GM20431 (cell line): Measurements from ENCODE around the gene ZNF512B.
"Not testable (repeated sequence)": the region's sequence is repeated elsewhere in the genome, so short reads cannot be mapped to it uniquely, and the experiment has no call there.

Experiments used
- in situ Hi-C: fragments of 300-500 bp; cut with MseI, MboI; formaldehyde crosslinking; loops from one replicate; pipeline ENCODE4 v1.15.0; 2020; ENCODE audit warnings: low sequenced_read_pairs; ENCODE audit not compliant: unreplicated experiment

ZNF512B gene

DNA sequence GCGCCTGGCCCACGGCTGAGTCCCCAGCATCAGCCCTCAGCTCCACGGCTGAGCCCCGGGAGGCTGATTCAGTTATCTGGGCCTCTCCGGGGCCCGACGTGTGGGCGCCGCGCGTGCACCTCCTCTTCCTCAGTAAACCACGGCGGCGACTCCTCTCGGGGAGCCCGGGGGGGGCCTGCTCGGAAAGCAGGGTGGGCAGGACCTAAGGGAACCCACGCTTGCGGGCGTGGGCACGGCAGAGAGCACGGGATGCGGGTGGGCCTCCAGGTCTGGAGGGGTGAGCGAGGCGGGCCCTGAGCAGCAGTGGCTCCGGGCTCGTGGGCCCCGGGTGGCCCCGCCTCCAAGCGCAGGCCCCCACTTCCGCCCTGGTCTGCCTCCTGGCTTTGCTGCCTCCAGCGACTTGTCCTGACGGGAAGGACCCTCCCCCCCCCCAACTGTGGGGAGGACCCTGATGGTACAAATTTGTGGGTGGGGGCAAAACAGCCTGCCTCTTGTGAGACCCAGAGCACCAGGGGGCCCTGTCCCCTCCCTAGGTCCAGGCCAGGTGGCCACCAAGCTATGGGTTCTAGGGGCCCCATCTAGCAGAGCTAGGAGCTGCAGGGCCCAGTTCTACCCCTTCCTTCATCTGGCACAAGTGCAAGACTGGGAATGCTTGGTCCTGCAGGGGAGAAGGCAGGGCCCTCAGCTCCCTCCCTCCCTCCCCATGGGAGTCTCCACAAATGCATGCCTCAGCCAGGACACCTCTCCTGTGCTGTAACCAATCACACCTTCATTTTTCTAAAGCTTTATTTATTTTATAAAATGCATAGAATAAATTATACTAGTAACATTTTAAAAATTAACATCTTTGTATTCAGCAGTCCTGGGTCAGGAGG is 30.4 kb downstream of the ZNF512B start:
- in situ Hi-C loops = no loop called here

DNA sequence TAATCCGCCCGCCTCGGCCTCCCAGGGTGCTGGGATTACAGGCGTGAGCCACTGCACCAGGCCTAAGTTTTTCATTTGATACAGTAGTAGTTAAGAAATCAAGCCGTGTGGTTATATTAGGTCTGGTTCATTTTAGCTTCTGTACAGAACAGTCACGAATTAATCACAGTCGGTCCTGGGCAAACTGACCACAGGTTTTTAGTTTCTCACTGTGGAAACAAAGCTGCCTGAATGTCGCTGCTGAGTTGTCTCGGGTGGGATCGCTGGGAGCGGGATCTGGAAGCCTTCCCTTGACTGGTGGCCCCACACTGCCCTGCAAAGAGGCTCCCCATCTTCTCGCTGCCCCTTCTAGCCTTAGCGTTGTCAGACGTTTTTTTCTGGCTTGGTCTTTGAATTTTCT is 32.1 kb downstream of the ZNF512B start:
- in situ Hi-C loops = no loop called here

DNA sequence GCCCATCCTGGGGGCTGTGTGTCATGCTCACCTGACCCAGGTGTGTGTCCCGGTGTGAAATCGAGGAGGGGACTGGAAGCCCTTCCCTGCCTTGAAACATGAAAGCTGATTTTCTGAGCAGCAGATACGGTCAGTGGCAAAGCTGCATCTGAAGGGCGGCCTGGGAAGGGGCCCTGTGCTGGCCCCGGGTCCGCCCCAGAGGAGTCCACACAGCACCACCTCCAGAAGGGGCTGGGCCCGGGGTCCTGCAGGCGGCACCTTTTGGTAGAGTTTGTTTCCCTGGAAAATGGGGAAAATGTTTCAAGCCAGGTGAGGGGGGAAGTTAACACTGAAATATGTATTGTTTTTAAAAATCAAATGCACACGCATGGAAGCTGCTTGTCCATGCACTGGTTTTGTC is 34.3 kb downstream of the ZNF512B start:
- in situ Hi-C loops = no loop called here

DNA sequence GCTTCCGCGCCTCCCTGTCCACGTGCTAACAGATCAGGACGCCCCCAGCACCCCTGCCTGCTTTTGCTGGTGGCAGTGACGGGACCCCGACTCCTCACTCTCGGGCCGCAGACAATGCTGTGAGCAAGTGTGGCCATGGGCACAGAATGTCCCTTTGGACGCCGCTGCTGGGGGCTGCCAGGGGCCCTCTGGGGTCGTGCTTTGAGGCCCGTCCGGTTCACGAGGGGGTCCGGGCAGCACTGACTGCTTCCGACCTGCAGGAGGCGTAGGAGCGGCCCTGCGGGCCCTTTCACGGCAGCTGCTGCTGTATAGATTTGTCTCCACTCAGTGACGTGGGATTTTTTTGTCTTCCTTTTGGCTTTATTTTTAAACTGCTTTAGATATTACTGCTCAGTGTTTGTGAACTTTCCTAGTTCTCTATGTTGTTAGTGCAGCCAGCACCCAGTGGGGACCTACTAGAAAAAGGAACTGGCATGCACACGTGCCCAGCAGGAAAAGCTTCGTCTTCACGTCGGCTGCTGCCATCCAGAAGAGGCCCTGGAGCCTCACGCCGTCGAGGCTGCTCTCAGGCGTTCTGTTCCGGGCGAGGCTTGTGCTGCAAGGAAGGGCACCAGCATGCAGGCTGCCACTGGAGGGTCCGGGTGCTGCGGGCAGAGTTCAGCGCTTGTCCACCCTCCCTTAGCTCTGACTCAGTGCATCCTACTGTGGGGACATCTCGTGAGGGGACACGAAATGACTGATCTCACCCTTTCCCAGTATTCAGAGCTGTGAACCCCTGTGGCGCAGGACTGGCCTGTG is 35.3 kb downstream of the ZNF512B start:
- in situ Hi-C loops = no loop called here

DNA sequence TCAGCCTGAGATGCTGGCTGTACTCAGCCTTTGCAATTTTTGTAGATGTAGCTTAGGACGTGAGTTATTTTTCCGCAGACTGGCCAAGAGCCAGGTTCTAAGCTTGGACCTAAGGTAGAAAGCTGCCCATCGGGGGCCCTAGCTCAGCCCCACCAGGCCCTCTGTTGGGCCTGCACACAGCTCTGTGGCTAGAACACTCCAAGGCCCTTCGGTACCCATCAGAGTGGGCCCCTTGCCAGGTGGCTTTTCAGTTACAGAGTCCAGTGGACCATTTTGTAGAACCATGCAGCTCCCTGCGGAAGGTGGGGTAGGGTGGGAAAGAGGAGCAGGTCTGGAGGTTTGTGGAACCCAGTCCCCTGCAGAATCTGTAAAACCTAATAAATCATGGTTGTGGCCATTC is 36.1 kb downstream of the ZNF512B start:
- in situ Hi-C loops = no loop called here

DNA sequence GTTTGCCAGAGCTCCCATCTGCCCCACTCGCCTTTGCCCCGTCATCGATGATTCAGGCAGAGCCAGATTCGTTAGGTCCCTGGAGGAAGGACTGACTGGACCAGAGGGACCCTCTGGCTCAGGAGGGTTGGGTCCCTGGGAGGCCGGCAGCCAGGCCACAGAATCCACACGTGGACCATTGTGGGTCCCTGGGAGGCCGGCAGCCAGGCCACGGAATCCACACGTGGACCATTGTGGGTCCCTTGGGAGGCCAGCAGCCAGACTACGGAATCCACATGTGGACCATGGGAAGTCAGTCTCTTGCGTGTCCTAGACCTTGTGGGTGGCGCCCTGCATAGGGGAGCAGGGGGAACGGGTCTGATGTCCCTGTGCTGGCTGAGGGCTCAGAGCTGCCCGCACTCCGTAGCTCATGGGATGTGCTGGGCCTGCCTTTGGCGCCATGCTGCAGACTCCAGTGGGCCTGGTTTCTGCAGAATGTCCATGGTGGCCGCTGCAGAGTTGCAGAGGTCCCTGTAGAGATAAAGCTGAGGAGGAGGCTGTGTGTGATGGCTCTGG is 37.0 kb downstream of the ZNF512B start:
- in situ Hi-C loops = no loop called here

DNA sequence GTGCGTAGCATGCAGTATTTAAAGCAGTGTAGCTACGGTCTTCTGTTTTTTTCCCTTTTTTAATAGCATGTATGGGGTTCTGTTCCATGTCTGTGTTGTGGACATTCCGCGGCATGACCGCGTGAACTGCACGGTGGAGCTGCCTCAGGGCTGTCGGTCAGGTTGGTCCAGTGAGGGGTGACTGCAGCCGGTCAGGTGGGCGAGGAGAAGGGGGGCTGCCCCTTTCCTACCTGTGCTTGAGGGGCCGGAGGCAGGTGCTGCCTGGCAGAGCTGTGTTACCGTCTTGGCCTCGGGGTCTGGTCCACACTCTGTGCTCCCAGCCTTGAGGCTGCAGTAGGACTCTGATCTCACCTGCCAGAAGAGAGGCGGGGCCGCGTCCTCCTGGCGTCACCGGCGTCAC is 38.0 kb downstream of the ZNF512B start:
- in situ Hi-C loops = no loop called here

DNA sequence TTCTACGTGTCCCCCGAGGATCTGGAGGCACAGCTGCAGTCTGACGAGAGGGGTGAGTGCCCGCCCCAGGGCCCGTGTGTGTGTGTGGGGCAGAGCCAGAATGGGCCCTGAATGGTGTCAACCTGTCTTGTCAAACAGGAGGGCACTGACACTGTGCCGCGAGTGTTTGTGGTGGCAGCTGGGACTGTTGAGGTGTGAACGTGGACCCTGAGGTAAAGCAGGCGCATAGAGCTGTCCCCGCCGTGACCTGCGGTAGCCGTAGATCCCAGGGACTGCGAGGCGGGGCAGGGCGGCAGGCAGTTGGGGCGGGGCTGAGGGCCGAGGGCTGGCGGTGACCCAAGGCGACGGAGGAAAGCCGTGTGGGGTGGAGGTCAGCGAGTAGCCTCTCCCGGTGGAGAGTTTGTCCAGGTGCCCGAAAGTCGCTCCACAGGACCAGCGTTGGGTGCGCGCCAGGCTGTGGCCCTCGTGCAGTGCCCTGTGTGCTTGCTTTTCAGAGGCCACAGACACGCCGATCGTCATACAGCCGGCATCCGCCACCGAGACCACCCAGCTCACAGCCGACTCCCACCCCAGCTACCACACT is 38.7 kb downstream of the ZNF512B start:
- in situ Hi-C loops = no loop called here

DNA sequence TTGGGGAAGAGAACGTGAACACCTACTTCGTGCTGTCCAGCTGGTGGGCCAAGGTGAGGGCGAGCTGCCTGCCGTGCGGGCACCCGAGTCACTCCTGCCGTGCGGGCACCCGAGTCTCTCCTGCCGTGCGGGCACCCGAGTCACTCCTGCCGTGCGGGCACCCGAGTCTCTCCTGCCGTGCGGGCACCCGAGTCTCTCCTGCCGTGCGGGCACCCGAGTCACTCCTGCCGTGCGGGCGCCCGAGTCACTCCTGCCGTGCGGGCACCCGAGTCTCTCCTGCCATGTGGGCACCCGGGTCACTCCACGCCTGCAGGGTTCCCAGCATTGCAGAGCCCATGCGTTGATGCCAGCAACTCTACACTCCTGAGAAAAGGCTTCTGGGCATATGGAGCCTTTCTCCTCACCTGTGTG is 40.3 kb downstream of the ZNF512B start:
- in situ Hi-C loops = not testable (repeated sequence)

DNA sequence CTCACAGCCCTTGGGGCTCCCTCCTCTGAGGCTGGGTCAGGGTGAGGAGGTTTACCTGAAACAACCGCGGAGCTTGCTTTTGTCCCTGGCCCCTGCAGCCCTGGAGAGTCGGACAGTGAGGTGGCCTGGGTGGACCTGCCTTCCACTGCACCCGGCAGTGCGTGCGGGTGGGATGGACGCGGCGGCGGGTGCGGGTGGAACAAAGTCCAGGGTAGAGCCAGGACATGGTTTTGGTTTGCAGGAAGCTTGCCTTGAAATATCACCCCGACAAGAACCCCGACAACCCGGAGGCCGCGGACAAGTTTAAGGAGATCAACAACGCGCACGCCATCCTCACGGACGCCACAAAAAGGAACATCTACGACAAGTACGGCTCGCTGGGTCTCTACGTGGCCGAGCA is 40.7 kb downstream of the ZNF512B start:
- in situ Hi-C loops = no loop called here

DNA sequence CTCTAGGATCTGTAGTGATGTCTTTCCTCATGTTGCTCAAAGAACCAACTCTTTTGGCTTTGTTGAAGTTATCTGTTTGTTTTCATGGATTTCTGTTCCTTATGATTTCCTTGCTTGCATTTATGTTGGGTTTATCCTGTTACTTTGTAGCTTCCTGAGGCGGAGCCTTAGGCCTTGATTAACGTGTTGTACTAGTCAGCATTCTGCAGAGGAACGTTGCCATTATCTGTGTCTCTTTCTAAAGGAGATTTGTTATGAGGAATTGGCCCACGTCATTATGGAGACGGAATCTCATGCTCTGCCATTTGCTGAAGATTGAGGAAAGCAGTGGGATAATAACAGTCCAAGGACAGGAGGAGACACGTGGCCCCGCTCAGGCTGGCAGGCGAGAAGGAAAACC is 43.4 kb downstream of the ZNF512B start:
- in situ Hi-C loops = no loop called here

DNA sequence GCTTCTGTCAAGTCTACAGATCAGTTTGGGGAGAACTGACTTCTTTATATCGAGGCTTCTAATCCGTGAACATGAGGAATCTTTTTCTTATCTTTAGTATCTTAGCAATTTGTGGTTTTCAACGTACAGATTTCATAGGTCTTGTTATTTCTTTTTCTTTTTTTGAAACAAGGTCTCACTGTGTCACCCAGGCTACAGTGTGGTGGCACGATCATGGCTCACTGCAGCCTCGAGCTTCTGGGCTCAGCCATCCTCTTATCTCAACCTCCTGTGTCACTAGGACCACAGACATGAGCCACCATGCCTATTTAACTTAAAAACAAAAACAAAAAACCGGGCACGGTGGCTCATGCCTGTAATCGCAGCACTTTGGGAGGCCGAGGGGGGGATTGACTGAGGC is 45.5 kb downstream of the ZNF512B start:
- in situ Hi-C loops = no loop called here

DNA sequence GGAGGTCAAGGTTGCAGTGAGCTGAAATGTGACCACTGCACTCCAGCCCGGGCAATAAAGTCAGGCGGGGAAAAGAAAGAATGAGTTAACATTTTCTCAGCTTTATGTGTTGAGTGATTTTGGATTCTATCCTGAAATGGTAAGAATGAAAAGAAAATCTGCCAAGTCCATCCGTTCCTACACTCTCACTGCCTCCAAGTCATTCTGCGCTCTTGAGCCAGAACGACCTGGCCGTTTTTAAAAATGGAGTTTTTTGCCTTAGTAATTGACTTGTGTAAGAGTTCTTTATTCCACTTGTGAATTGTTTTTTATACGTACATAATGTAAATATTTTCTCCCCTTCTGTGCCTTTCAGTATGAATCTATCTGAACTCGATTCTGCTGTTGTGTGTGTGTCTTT is 46.1 kb downstream of the ZNF512B start:
- in situ Hi-C loops = no loop called here

DNA sequence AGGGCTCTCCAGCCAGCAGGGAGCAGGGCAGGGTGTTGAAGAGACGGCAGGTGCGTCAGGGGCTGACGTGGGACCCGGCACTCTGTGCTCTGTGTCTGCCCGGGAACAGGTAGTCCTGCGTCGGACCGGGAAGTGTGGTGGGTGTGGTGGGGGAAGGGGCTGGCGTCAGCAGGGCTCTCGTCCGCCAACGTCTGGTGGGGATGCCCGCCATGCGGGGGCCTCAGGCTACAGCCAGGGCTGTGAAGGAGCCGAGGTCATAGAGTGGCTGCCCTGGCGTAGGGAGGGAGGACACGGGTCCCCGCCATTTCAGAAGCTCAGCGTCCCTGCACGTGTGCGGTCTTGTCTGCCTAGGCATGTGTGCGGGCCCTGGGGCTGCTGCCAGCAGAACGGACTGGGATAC is 49.5 kb downstream of the ZNF512B start:
- in situ Hi-C loops = no loop called here

DNA sequence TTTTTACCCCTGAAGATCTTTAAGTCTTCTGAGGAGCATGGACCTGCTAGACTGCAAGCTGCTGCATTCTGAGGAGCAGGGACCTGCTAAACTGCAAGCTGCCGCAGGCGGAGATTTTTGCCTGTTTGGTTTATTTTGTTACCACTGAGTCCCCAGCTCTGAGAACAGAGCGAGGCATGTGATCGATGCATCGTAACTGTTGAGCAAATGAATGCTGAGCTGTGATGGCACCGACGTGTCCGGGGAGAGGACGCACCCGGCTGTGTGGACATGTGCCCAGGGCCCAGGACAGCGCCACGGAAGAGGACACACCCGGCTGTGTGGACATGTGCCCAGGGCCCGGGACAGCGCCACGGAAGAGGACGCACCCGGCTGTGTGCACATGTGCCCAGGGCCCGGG is 50.6 kb downstream of the ZNF512B start:
- in situ Hi-C loops = no loop called here

DNA sequence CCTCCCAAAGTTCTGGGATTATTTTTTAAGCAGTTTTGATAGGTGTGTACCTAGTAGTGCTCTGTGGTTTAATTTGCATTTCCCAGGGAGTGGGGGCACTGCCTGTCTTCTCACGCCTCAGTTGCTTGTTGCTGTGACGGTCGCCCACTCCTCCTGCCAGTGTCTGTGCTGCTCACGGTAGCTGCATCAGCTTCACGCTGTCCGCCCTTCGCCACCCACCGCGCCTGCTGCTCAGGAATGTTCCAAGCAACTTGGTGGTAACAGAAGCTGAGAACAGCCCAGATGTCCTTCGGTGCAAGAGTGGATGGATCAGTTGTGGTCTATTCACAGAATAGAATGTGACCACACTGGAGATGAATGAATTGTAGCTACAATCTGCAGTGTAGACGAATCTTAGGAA is 51.9 kb downstream of the ZNF512B start:
- in situ Hi-C loops = no loop called here

DNA sequence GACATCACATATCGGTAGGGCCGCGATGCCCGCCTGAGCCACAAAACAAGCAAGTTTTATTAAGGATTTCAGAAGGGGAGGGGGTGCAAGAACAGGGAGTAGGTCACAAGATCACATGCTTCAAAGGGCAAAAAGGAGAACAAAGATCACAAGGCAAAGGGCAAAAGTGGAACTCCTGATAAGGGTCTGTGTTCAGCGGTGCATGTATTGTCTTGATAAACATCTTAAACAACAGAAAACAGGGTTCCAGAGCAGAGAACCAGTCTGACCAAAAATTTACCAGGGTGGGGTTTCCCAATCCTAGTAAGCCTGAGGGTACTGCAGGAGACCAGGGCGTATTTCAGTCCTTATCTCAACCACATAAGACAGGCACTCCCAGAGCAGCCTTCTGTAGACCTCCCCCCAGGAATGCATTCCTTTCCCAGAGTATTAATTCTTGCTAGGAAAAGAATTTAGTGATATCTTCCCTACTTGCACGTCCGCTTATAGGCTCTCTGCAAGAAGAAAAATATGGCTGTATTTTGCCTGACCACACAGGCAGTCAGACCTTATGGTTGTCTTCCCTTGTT is 53.3 kb downstream of the ZNF512B start:
- in situ Hi-C loops = not testable (repeated sequence)

DNA sequence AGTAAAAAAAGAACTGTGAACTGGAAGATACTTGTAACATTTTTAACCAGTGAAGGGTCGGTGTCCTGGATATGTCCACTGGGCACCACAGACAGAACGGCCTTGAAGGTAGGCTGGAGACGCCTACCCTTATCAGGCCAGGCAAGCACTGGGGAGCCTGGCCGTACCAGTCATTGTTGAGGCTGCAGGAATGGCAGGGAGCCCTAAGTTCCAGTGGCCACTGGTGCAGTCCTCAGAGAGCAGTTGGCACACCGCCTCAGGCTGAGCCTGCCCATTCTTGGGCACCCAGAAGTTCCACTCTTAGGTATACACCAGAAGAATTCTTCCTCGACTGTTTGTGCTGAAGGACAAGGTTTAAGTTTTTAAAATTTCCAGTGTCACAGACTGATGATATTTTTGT is 54.3 kb downstream of the ZNF512B start:
- in situ Hi-C loops = no loop called here

DNA sequence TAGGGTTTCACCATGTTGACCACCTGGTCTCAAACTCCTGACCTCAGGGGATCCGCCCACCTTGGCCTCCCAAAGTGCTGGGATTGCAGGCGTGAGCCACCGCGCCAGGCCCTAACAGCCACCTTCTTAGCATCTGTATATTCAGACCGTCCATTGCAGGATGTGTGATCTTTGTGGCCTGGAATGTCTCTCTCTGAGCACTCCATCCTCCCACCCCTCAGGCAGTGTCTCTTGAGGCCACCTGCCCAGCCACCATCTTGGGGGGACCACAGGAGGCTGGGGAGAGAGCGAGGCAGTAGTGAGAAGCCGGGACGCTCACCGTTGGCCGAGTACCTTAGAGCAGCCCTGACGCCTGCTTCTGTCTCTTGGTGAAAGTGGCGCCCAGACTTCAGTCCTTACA is 56.0 kb downstream of the ZNF512B start:
- in situ Hi-C loops = no loop called here

DNA sequence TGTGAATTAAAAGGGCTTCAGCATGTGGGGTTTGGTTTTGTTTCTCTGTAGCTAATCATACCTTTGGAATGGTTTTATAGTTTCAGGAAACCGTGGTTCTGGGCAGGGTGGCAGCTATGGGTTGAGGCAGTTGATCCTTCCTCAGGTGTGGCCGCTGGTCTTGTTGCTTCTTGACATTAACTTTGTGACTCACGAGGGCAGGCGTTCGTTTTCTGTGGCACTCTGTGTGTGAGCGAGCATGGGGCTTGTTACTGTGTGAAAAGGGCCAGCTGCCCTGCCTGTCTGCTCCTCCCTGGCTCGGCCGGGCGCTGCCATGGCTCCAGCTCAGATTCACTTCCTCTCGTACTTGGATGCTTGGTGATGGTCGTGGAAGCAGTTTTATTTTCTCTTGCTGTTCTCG is 58.6 kb downstream of the ZNF512B start:
- in situ Hi-C loops = no loop called here
